ENCODE results near the gene FNBP1L.
"Not testable (repeated sequence)": the region's sequence is repeated elsewhere in the genome, so short reads cannot be mapped to it uniquely, and the experiment has no call there.

Gene FNBP1L

DNA sequence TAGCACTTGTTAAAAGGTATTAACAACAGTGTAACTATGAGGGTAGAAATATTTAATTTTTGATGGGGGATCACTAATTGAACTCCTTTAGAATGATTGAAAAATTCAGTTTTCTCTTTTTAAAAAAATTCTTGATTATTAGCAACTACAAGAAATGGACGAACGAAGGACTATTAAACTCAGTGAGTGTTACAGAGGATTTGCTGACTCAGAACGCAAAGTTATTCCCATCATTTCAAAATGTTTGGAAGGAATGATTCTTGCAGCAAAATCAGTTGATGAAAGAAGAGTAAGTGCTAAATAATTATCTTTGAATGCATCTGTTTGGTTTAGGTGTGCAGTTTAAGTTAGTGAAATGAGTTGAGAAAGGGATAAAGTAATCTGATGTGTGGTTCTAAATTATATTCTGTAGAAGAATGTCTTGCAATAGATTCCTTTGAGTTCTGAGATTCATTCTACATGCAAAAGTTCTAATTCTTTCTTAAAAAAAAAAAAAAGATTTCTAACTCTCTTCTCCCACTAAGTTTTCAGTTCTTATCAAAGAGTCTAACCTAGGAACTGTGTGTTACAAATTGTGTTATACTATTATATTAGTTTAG is 85.0 kb downstream of the FNBP1L start:
- FAIRE-seq (no peak), DNase-seq (ENCODE audit: insufficient read length, low spot score) (no peak)
- TF ChIP-seq PAX5 (IDR thresholded peaks at IDR 0.05; ENCODE audit: insufficient read depth, low read length, severe bottlenecking) (no peak), TAF1 (IDR thresholded peaks at IDR 0.05; ENCODE audit: low read depth, low read length) (no peak), SPI1 (IDR thresholded peaks at IDR 0.05; ENCODE audit: low read depth, low read length) (no peak), POU2F2 (IDR thresholded peaks at IDR 0.05; ENCODE audit: low read depth, low read length) (no peak), POLR2AphosphoS5 (IDR thresholded peaks at IDR 0.05; ENCODE audit: low read depth, low read length) (no peak), POLR2A (IDR thresholded peaks at IDR 0.05; ENCODE audit: low read depth, low read length) (no peak)

DNA sequence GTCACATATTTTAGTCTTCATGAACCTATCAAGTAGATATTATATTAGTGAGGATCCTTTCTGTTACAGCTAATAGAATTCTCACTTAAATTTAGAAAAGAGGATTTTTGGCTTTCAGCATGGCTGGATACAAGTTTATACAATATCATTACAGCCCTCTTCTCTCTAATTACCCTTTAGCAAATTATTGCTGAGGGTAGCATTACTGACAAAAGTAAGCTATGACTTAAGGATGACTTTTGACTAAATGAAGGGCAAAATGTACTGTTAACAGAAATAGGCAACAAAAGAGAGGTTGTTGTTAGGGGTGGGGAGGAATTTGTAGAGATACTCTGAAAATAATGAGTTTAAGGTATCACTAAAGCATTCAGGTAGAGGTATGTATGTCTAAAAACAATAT is 85.8 kb downstream of the FNBP1L start:
- no peak for FAIRE-seq
- no peak for DNase-seq (ENCODE audit: insufficient read length, low spot score)

DNA sequence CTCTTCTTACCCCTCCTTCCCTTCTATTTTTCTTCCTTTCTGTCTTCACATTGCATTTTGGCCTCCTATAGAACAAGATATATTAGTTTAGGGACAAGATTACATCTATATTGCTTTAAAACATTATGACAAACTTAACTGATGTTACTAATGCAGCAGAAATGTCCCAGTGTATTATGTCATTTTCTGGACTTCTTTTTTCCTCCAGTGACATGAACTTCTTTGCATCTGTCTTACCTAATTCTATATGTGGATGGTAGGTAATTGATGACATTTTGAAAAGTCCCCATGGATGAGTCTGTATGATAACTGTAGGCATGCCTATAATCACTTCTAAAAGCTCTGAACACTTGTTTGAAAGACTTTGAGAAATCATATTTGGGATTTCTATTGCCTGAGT is 89.5 kb downstream of the FNBP1L start:
- FAIRE-seq (no peak), DNase-seq (ENCODE audit: insufficient read length, low spot score) (no peak)
- TF ChIP-seq POLR2AphosphoS5 (IDR thresholded peaks at IDR 0.05; ENCODE audit: low read depth, low read length) (no peak), POU2F2 (IDR thresholded peaks at IDR 0.05; ENCODE audit: low read depth, low read length) (no peak), PAX5 (IDR thresholded peaks at IDR 0.05; ENCODE audit: insufficient read depth, low read length, severe bottlenecking) (no peak), SPI1 (IDR thresholded peaks at IDR 0.05; ENCODE audit: low read depth, low read length) (no peak)

More for the DNA sequence above, 85.8 kb downstream of the FNBP1L start:
- no peak for TF ChIP-seq TAF1 (IDR thresholded peaks at IDR 0.05; ENCODE audit: low read depth, low read length)
- TF ChIP-seq SPI1 (IDR thresholded peaks at IDR 0.05; ENCODE audit: low read depth, low read length): no peak

DNA sequence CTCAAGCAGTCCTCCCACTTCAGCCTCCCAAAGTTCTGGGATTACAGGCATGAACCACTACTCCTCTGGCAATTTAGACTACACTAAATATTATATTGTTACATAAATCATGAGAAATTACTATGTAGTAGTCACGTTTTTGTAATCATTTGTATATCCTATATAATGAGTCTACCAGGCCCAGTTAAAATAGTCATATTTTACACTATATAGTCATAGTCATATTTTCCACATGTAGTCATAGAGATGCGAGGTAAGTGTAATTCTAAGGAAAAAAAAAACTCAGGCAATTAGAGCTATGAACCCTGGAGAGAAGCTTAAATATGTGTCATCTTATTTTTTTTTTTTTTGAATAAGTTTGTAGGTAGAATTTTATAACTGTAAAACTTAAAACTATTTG is 90.0 kb downstream of the FNBP1L start:
- TF ChIP-seq TAF1 (IDR thresholded peaks at IDR 0.05; ENCODE audit: low read depth, low read length) (no peak), POU2F2 (IDR thresholded peaks at IDR 0.05; ENCODE audit: low read depth, low read length) (no peak)
- no peak for DNase-seq (ENCODE audit: insufficient read length, low spot score)
- FAIRE-seq: no peak

DNA sequence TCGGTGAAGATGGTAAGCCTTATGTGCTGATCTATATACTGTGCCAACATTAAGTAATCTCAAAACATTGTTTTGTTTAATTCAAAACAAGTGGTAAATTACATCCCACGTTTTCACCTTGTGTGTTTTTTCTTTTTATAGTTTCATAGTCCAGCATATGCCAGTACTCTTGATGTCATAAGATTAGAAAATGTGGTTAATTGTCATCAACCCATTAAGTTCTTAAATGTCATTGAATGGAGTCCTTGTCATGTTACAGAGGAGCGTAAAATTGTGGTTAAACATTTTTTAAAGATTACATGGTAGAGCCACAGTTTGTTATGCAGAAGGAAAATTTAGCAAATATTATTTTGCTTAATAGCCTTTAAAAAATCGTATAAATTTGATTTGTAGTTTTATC is 93.1 kb downstream of the FNBP1L start:
- DNase-seq (ENCODE audit: insufficient read length, low spot score) (no peak), FAIRE-seq (no peak)
- TF ChIP-seq TAF1 (IDR thresholded peaks at IDR 0.05; ENCODE audit: low read depth, low read length): no peak
- TF ChIP-seq PAX5 (IDR thresholded peaks at IDR 0.05; ENCODE audit: insufficient read depth, low read length, severe bottlenecking): no peak
- no peak for TF ChIP-seq SPI1 (IDR thresholded peaks at IDR 0.05; ENCODE audit: low read depth, low read length)
- TF ChIP-seq POU2F2 (IDR thresholded peaks at IDR 0.05; ENCODE audit: low read depth, low read length): no peak
- no peak for TF ChIP-seq POLR2A (IDR thresholded peaks at IDR 0.05; ENCODE audit: low read depth, low read length)
- TF ChIP-seq POLR2AphosphoS5 (IDR thresholded peaks at IDR 0.05; ENCODE audit: low read depth, low read length): no peak

DNA sequence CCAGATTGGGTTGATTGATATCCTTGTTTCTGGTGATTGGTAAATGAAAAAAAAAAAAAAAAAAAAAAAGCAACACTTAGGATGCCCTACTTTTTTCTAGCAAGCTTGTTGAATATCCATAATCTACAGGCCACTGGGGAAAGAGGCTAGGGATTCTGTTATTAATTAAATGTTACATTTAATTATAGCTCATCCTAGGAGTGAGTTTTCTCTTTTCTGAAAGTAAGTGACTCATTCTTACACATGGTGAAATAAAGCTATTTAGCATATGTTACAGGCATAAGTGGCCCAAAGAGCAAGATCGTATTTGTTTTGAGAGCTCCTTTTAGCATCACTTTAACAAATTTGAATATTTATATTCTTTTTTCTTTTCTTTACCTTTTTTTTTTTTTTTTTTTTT is 94.5 kb downstream of the FNBP1L start:
- DNase-seq (ENCODE audit: insufficient read length, low spot score) (no peak), FAIRE-seq (no peak)
- TF ChIP-seq POLR2A (IDR thresholded peaks at IDR 0.05; ENCODE audit: low read depth, low read length) (no peak), TAF1 (IDR thresholded peaks at IDR 0.05; ENCODE audit: low read depth, low read length) (no peak), PAX5 (IDR thresholded peaks at IDR 0.05; ENCODE audit: insufficient read depth, low read length, severe bottlenecking) (no peak), SPI1 (IDR thresholded peaks at IDR 0.05; ENCODE audit: low read depth, low read length) (no peak), POLR2AphosphoS5 (IDR thresholded peaks at IDR 0.05; ENCODE audit: low read depth, low read length) (no peak), POU2F2 (IDR thresholded peaks at IDR 0.05; ENCODE audit: low read depth, low read length) (no peak)

DNA sequence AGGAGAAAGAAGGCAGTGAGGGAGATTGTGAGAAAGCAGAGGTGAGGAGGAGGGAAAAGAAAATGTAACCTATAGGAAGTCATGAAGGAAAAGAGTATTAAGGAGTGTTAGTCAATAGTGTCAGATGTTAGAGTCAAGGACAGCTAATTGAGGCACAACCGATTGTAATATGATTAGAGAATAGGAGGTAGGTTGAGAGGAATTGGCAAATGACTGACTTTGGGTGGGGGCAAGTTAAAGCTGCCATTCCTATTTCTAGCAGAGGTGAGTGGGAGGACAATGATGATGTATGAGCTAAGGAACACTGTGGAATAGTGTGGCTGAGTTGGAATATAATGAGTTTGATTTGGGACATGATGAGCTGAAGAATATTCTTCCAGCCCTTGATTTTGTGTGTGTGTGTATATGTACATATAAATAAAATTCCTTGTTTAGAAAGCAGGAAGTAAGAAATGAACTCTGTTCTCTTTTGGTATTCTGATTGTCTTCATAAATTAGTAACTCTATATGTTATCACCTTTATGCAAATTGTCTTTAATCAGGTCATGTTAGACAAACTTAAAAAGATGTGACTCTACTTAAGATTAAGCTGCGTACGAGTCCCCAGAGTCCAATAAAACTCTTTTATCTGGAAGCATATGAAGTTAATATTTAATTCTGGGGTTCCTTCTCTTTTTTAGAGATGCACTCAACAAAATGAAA is 98.4 kb downstream of the FNBP1L start:
- FAIRE-seq (no peak), DNase-seq (ENCODE audit: insufficient read length, low spot score) (no peak)
- no peak for TF ChIP-seq SPI1 (IDR thresholded peaks at IDR 0.05; ENCODE audit: low read depth, low read length)
- no peak for TF ChIP-seq POU2F2 (IDR thresholded peaks at IDR 0.05; ENCODE audit: low read depth, low read length)
- no peak for TF ChIP-seq TAF1 (IDR thresholded peaks at IDR 0.05; ENCODE audit: low read depth, low read length)

DNA sequence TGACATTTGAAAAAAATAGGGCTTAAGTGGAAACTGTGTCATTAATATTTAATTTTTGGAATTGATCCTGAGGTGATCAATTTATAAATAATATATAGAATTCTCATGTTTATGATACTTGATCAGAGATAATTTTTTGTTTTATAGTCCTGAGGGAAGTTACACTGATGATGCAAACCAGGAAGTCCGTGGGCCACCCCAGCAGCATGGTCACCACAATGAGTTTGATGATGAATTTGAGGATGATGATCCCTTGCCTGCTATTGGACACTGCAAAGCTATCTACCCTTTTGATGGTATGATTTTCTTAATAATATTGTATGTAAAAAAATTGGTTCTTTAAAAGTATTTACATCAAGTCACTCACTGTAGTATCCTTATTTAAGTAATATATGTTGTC is 101.2 kb downstream of the FNBP1L start:
- DNase-seq (ENCODE audit: insufficient read length, low spot score) (no peak), FAIRE-seq (no peak)
- TF ChIP-seq POU2F2 (IDR thresholded peaks at IDR 0.05; ENCODE audit: low read depth, low read length) (no peak), POLR2A (IDR thresholded peaks at IDR 0.05; ENCODE audit: low read depth, low read length) (no peak), SPI1 (IDR thresholded peaks at IDR 0.05; ENCODE audit: low read depth, low read length) (no peak), TAF1 (IDR thresholded peaks at IDR 0.05; ENCODE audit: low read depth, low read length) (no peak), PAX5 (IDR thresholded peaks at IDR 0.05; ENCODE audit: insufficient read depth, low read length, severe bottlenecking) (no peak), POLR2AphosphoS5 (IDR thresholded peaks at IDR 0.05; ENCODE audit: low read depth, low read length) (no peak)

DNA sequence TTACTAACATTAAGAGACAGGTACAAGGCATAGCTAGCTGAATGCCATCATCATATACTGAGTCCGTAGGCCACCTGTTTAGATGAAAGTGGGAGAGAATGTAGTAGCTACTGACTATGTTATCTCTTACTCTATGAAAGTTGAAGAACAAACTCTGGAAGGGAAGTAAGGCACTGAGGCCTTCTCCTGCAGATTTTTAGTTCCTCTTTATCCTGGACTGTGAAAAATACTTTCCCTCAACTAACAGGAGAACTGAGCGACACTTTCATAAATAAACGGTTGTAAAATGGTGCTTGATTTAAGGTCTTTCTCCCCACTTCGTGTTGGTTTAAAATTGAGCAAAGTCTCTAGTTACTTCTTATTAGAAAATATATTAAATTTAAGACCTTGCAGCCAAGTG is 101.9 kb downstream of the FNBP1L start:
- TF ChIP-seq TAF1 (IDR thresholded peaks at IDR 0.05; ENCODE audit: low read depth, low read length) (no peak), POLR2A (IDR thresholded peaks at IDR 0.05; ENCODE audit: low read depth, low read length) (no peak), POLR2AphosphoS5 (IDR thresholded peaks at IDR 0.05; ENCODE audit: low read depth, low read length) (no peak)
- FAIRE-seq: no peak

DNA sequence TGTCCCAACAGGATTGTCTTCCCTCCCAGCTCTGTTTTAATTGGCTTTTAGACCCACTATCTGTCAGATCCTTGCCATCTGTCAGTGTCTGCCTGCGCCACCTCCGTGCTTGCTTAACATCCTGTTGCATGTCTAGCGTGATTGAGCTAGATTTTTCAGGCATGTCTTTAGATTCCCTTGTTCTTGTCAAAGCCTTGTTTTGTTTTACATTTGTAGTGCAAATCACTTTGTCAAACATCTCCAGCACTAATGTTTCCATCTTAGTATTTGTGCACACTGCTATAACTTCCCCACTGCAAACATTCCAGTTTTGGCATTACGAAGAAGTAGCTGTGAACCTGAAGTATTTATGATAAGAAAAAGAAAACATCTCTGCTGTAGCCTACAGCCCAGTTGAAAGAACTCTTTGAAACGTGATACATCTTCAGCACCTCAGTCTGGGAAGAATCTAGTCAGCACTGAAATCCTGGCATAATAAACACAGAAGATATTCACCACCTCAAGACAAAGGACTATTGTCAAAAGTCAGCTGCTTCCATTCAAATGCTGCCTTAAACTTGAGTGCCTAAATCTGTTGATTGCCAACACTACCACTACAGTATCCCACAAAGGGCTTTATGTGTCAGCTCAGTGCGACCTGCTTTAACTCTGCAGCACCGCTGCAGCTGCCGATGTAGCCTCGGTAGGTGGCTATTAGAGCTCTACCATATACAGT is 105.0 kb downstream of the FNBP1L start:
- TF ChIP-seq SPI1 (IDR thresholded peaks at IDR 0.05; ENCODE audit: low read depth, low read length) (no peak), POLR2AphosphoS5 (IDR thresholded peaks at IDR 0.05; ENCODE audit: low read depth, low read length) (no peak), TAF1 (IDR thresholded peaks at IDR 0.05; ENCODE audit: low read depth, low read length) (no peak), PAX5 (IDR thresholded peaks at IDR 0.05; ENCODE audit: insufficient read depth, low read length, severe bottlenecking) (no peak), POLR2A (IDR thresholded peaks at IDR 0.05; ENCODE audit: low read depth, low read length) (no peak), POU2F2 (IDR thresholded peaks at IDR 0.05; ENCODE audit: low read depth, low read length) (no peak)
- FAIRE-seq (no peak), DNase-seq (ENCODE audit: insufficient read length, low spot score) (no peak)

More for the DNA sequence above, 101.9 kb downstream of the FNBP1L start:
- DNase-seq (ENCODE audit: insufficient read length, low spot score): no peak

DNA sequence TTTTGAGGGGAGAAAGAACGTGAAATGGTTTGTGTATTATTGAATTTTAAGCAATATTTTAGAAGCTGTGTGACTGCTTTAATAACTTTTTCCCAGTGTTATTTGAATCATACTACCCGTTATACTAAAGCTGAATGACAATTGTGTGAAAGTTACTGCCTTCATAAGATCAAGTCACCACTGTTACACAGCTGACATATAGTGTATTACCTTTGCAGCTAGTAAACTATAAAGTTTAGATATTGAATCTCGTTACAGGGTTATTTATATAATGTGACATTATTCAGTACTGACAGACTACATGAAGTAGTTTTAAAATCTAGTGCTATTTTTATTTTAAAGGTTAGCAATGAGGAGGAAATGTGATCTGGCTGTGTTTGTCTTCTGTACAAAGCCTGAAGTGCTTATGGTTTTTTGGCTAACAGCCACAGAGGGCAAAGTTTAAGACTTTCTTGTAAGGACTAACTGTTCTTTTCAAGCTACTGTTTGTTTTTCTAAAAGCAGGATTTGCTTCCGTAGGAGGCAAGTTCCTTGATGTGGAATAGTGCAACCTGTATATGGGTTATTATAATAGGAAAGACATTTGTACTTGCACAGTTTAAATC is 106.1 kb downstream of the FNBP1L start:
- DNase-seq (ENCODE audit: insufficient read length, low spot score): not testable (repeated sequence)
- FAIRE-seq: peak; percentile 13

Data from GM12891 (cell line).